OCI-LY3 (cell line): ENCODE measurements around the gene PPP4R1.

ENCODE experiments used
- CTCF ChIP-seq: fragments of 200-600, 300-600 bp; sonication (generic); IDR thresholded peaks from 2 replicates; pipeline ENCODE4 v1.5.1; 2014; ENCODE audit warnings: antibody characterized with exemption, low read length, low read depth
- EZH2phosphoT487 ChIP-seq: fragments of 200-600 bp; shearing (Covaris generic); IDR thresholded peaks from 2 replicates; pipeline ENCODE4 v1.6.1; 2018; ENCODE audit warnings: antibody characterized with exemption, mixed run types, low read depth

- TF ChIP-seq CTCF: no peak
- no peak for TF ChIP-seq EZH2phosphoT487
Measured at GRCh38 chr18:9526458-9526857, 87.9 kb downstream of the PPP4R1 start.
